HG02623 (cell line): ENCODE results near the gene RPP25.

Source experiments
- ATAC-seq: cut with Tn5 transposase; IDR thresholded peaks from one replicate; pipeline ENCODE4 v1.9.1; 2021; ENCODE audit warnings: moderate library complexity; ENCODE audit not compliant: unreplicated experiment

RPP25 gene, protein sequence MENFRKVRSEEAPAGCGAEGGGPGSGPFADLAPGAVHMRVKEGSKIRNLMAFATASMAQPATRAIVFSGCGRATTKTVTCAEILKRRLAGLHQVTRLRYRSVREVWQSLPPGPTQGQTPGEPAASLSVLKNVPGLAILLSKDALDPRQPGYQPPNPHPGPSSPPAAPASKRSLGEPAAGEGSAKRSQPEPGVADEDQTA

GRCh38 chr15:74956648-74957475 is at the start of gene RPP25:
Gene RPP25, minus strand, starts transcription at chr15:74956772. Its CDS starts 189 bp downstream, at chr15:74956583.
- ATAC-seq, result peak; percentile 75

DNA sequence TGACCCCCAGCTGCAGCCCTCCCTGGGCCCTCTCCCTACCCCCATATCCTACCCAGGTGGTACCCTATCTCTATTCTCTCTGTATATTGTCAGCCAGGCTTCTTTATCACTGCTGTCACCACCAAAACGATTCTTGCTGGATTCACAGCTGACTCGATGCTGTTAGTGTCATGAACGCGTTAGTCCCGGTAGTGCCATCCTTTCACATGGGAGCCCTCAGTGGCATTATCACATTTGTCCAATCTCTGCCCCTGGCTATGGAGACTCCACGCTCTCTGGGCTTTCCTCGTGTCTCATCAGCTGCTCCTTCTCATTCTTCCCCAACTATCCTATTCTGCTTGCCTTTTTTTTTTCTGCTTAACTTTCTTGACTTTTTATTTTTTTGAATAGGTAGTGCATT is 45.8 kb upstream of the RPP25 start:
- no peak for ATAC-seq

DNA sequence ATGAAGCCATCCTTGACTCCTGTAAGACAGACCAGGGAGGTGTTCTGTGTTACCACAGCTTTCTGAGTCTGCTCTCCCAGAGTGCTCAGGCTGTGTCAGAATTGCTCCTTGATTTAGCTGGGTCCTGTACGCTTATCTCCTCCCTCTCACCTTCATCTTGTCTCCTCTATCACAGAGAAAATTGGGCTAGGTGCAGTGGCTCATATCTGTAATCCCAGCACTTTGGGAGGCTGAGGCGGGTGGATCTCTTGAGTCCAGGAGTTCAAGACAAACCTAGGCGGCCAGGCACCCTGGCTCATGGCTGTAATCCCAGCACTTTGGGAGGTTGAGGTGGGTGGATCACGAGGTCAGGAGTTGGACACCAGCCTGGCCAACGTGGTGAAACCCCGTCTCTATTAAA is 44.7 kb upstream of the RPP25 start:
- no peak for ATAC-seq

- no peak for ATAC-seq
These were observed 41.0 kb upstream of the RPP25 start for GRCh38 chr15:74997543-74997942.

- no peak for ATAC-seq
These were observed 40.6 kb upstream of the RPP25 start for GRCh38 chr15:74997141-74997540.

- ATAC-seq, result no peak
These were observed 39.5 kb upstream of the RPP25 start for GRCh38 chr15:74995779-74996765.

DNA sequence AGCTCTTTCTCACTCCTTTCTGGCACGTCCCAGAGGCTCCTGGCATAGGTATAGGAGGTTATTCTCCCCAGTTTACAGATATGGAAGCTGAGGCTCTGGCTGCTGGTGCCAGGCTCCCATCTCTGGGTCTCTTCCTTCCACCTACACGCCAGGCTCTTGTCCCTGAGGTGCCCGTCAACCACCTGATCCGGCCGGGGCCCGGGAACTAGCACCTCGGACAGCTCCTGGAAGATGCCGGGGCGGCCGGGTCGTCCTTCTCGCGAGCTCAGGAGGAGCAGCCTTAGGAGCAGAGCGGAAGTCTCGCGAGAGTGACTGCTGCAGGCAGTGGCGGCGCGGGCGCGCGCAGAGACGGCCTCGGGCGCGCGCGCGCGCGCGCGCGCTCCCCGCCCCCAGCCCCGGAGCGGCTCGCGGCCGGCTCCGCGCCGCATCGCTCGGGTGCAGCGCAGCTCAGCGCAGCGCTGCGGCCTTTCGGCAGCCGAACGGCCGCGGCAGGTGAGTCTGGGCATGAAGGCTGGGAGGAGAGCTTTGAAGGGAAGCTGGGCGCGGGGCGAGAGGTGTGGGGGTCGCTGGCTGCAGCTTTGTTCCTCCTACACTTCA is 38.7 kb upstream of the RPP25 start, which contains the start of gene SCAMP5:
TSS of gene SCAMP5 (plus strand) at position 382 of the 597 bp plus-strand sequence. CDS start 16,277 bp downstream, outside the sequence.
- no peak for ATAC-seq

- no peak for ATAC-seq
These were observed 38.1 kb upstream of the RPP25 start for GRCh38 chr15:74994685-74995084.

DNA sequence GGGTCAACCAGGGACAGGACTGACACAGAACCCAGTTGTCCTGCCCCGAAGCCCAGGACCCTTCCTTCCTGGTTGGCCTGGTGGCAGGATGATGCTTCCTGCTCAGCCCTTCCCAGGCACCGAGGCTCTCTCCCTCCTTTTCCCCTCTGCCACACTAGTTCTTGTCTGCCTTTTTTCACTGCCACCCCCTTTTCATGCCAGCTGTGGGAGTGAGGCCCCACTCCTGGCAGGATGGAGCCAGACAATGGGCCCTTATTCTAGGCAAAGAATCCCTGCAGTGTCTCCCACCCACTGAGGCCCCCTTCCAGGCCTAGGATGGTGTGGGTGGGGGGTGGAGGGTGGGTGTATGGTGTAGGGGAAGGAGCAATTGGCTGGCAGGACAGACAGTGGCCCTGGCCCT is 37.7 kb upstream of the RPP25 start:
- ATAC-seq, result no peak

DNA sequence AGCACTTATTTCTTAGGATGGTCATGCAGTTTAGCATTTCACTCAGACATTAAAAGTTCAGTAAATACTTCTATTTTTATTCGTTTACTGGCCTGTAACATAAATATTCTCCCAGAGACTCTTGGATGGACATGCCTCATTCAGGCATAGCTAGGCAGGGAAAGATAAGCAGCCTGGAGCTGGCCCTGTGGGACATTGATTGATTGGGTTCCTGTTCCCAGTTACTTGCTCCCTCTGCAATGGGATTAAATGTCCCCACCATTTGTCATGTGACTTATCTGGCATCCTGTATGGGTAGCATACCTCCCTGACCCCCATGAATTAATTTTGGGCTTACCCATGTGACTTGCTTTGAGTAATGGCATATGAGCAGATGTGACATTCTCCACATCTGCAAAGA is 36.0 kb upstream of the RPP25 start:
- no peak for ATAC-seq

GRCh38 chr15:74989527-74989926 is 33.0 kb upstream of the RPP25 start:
- ATAC-seq, result no peak

DNA sequence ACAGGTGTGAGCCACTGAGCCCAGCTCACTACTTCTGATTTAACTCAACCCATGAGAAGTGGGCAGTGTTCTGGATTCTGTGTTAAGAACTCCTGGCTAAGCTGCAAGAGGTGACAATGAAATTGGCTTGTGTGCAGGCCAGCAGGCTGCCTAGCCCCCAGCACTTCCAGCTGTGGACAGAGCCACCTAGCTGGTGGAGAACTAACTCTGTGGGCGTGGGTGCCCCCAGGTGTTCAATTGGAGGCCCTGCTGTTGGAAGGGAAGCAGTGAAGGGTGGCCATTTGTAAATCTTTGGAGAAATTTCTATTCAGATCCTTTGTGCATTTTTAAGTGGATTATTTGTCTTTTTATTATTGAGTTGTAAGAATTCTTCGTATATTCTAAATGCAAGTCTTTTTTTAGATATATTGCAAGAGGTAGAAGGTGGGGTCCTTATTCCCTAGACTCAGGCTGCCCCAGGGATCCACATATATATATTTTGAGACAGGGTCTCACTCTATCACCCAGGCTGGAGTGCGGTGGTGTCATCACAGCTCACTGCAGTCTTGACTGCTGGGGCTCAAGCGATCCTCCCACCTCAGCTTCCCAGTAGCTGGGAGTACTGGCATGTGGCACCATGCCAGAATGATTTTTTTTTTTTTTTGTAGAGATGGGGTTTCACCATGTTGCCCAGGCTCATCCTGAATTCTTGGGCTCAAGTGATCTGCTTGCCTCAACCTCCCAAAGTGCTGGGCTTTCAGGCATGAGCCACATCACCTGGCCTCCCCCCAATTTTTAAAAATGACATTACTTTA is 31.6 kb upstream of the RPP25 start:
- ATAC-seq, result no peak

DNA sequence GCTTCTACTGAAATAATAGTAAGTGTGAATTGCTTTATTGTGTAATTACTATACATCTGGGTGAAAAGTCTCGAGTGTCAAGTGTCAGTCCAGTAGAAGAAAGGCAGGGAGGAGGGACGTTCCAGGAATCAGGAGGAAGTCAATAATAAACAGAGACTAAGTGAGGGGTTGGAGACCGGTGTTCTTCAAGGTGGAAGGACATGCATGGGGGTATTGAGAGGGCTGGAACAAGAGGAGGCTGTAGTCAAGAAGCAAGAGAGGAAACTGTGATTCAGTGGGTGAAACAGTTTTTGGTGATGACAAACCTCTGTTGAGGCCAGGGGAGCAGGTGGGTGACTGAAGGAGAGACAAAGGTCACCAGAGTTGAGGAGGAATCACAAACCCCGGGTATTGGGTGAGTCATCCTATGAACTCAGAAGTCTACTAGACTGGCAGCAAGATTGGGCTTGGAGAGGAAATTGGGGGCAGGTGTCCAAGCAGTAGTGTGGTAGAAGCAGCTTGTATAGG is 27.2 kb upstream of the RPP25 start:
- ATAC-seq, result no peak

GRCh38 chr15:74982183-74982582 is 25.6 kb upstream of the RPP25 start:
- no peak for ATAC-seq

DNA sequence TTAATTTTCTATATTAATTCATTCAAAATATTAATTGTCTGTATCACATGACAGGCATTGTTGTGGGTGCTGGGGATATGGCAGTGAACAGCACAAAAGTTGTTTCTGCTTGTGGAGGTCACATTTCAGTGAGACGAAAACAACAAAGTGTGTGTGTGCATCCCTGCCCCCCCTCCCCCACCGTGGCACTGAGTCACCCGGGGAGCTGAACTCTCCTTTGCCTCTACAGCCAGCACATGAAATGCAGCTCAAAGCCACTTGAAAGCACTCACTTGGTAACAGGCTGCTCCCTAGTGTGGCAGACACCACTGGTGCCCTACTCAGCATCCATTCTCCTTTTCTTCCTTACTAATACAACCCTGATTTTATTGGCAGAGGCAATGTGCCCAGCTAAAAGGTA is 21.9 kb upstream of the RPP25 start:
- no peak for ATAC-seq

- no peak for ATAC-seq
These were observed 21.5 kb upstream of the RPP25 start for GRCh38 chr15:74978077-74978476.

- ATAC-seq, result no peak
These were observed 21.0 kb upstream of the RPP25 start for GRCh38 chr15:74977599-74977998.

DNA sequence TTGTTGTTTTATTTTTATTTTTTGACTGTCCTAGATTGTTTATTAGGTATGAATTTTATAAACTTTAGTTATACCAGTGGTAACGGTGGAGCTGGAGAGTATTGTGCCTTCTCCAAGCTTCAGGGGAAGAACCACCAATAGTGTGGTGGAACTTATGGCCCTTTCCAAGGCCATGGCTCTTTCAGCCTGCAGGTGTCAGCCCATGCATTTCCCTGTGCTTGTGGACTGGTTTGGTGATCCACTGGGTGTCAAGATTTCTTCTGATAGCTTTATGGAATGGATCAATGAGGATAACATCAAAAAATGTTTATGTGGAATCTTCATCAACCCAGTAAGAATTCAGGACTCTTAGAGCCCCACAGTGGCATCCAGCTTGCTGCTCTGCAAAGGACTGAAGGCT is 19.6 kb upstream of the RPP25 start:
- ATAC-seq, result no peak

- ATAC-seq, result no peak
These were observed 11.1 kb upstream of the RPP25 start for GRCh38 chr15:74967670-74968069.

DNA sequence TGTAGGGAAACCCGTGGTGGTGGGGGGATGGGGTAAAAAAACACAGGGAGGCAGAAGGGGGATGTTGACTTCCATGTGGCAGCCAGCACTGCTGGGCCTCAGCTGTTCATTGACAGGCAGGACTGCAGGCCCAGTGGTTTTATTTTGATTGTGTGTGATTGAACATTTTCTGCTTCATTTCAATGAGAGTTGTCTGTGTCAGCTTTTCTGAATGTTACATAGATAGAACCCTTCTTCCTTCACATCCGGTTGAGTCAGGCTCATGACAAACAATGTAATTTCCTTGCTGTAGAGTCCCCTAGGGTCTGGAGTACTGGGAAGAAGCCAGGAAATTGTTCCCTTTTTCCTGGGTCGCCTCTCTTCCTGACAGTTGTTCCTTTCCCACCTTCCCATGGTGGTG is 8.2 kb upstream of the RPP25 start:
- ATAC-seq, result no peak
